SH-SY5Y (cell line): Measurements from ENCODE around the gene C1orf146.

Experiments
- GATA2 ChIP-seq: IDR thresholded peaks from 2 replicates; pipeline ENCODE4 v1.6.1; 2011; ENCODE audit warnings: mild to moderate bottlenecking, low read depth, low read length
- GATA3 ChIP-seq: IDR thresholded peaks from 2 replicates; pipeline ENCODE4 v1.6.1; 2011; ENCODE audit warnings: low read depth, mild to moderate bottlenecking, low read length, moderate library complexity

DNA sequence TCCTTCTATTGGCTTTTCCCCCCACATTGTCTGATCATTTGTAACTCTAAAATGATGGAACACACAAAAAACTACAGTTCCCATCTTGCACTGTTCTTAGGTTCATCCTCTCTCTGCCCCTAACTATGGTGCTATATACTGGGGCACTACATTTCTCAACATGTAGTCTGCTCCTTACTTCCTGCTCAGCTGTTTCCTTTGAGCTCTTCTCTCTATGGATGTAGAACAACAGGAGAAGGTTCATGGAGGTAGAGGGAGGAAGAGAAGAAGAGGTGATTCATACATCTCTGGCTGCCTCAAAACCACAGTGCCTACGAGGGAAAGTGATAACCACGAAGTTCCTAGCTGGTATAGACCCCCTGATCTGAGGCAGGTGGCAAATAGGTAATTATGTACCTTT lies 7.0 kb upstream of the C1orf146 start:
- TF ChIP-seq GATA3: no peak
- no peak for TF ChIP-seq GATA2
